ENCODE results near the gene GOLGA6A.

Gene GOLGA6A

DNA sequence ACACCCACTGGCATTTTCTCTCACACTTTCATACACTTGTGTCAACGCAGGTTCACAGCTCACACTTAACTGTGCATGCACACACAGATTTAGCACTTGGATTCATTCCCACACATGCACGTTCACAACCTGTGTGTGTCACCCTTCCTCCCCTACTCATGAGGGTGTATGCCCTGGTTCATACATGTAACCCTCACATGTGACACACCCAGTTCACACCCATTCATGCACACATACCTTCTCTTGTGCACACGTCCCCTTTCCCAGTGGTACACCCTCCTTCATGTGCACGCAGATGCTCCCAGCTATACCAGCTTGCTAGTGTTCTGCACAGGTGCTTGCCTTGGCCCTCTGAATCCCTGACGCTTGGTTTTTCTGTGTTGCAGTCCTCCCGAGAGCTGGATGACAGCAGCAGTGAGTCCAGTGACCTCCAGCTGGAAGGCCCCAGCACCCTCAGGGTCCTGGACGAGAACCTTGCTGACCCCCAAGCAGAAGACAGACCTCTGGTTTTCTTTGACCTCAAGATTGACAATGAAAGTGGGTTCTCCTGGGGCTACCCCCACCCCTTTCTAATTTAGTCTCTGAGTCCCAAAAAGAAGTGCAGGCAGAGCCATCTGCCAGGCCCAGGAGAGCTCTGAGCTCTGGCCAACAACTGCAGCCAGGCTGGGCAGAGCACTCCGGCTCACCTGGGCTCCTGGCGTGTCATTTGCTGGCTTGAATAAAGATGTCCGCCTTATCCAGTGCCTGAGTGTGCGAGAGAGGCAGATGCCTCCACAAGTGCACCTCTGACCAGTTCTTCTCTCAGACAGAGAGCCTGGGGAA is 39.5 kb downstream of the GOLGA6A start:
- TF ChIP-seq, protein P1, sequence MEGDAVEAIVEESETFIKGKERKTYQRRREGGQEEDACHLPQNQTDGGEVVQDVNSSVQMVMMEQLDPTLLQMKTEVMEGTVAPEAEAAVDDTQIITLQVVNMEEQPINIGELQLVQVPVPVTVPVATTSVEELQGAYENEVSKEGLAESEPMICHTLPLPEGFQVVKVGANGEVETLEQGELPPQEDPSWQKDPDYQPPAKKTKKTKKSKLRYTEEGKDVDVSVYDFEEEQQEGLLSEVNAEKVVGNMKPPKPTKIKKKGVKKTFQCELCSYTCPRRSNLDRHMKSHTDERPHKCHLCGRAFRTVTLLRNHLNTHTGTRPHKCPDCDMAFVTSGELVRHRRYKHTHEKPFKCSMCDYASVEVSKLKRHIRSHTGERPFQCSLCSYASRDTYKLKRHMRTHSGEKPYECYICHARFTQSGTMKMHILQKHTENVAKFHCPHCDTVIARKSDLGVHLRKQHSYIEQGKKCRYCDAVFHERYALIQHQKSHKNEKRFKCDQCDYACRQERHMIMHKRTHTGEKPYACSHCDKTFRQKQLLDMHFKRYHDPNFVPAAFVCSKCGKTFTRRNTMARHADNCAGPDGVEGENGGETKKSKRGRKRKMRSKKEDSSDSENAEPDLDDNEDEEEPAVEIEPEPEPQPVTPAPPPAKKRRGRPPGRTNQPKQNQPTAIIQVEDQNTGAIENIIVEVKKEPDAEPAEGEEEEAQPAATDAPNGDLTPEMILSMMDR (IDR thresholded peaks at IDR 0.05): no peak
- TF ChIP-seq ZFX (IDR thresholded peaks at IDR 0.05; ENCODE audit: borderline replicate concordance): no peak
- H3K27ac ChIP-seq: no peak overlapping the region

DNA sequence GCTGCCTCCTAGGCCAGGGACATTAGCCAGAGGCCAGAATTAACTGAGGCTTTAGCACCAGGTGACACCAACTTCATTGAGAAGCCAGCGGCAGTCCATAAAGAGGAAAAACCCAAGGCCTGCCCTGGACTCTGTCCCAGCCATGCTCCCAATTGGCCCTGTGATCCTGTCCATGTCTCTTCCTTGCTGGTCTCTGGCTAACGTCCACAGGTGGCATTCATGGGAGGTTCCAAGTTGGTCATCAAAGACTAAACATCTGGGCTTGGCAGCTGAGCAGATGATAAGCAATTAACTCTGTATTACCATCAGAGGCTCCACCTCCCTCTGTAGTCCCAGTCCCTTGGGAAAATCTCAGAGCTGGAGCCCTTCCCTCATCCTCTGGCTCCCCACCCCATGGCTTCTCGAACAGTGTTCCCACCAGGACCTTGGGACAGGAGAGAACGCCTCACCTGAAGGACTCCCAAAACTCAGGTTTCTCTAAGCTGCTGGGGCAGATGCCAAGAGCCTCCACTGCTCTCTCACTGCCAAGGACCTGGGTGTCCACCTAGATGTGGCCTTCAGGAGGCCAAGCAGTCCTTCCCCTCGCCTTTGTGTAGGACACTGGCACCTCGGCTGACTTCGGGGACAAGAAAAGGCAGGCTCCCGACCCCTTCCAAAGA is 40.4 kb downstream of the GOLGA6A start:
- TF ChIP-seq, protein P1 (IDR thresholded peaks at IDR 0.05): no peak
- TF ChIP-seq ZFX (IDR thresholded peaks at IDR 0.05; ENCODE audit: borderline replicate concordance): no peak
- no peak overlapping the region for H3K27ac ChIP-seq

DNA sequence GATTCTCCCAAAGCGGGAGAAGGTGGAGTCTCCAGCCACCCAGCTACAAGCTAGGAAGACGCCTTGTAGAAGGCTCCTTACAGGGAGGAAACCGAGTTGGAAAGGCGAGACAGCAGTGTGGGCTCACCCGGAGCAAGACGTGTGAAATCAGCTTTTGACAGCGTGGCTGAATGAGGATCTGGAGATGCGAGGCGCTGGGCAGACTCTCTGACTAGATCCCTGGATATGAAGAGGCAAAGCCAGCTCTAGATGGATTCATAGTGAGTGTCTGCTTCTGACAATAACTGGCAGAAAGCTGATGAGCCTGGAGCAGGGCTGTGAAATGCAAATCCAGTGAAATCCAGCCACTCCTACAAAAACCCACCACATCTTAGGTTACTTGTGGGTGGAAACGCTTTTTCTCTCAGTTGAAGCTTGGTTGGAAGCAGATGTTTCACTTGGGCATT is 41.0 kb downstream of the GOLGA6A start:
- TF ChIP-seq, protein P1 (IDR thresholded peaks at IDR 0.05): no peak
- no peak for TF ChIP-seq ZFX (IDR thresholded peaks at IDR 0.05; ENCODE audit: borderline replicate concordance)
- no peak overlapping the region for H3K27ac ChIP-seq

DNA sequence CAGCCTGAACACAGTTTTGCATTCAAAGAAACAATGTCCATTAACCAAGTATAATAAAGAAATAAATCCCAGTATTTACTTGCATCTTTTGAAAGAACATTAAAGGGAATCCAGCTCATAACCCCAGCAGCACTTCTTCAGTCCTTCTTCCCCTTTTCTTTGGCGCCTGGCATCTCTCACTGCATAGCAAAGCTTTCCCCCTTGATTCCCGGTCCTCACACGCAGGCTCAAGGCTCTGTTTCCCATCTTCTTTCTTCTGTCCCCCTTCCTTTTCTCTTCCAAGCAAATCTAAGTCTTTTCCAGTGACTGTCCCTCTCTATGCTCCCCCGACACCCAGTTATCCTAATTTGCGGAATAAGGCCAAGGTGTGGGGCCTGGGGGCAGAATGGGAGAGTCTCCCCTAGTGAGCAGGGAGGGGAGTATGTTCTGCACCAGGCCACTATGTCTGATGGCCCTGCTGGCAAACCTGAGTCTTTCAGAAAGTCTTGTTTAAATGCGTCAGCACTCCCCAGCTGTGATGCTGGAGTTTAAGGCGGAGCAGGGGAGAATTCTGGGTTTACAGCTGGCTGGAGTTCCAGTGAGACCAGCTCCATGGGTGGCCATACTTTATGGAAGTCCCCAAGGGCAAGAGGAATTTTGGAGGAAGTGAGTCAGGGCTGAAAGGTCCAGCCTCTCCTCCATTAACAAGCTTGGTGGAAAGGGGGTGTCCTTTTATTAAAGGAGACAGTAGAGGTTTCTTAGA is 42.1 kb downstream of the GOLGA6A start:
- no peak overlapping the region for H3K27ac ChIP-seq
- TF ChIP-seq, protein P1 (IDR thresholded peaks at IDR 0.05): no peak
- no peak for TF ChIP-seq ZFX (IDR thresholded peaks at IDR 0.05; ENCODE audit: borderline replicate concordance)

DNA sequence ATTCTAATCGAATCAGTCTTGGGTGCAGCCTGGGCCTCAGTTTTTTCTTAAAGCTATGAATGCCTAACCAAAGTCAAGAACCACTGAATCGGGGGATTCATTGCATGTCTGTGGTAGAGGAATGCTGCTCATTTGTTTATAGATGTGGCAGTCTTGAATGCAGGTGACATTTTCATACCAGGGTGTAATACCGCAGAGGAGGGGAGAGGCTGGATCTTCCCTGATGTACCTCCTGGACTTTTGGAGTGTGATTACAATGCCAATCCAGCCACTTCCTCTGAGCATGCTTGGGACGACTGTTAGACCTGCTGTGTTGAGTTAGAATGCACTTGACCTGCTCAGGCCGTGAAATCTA is 42.7 kb downstream of the GOLGA6A start:
- TF ChIP-seq ZFX (IDR thresholded peaks at IDR 0.05; ENCODE audit: borderline replicate concordance): no peak
- TF ChIP-seq, protein P1 (IDR thresholded peaks at IDR 0.05): no peak
- H3K27ac ChIP-seq: no peak overlapping the region

DNA sequence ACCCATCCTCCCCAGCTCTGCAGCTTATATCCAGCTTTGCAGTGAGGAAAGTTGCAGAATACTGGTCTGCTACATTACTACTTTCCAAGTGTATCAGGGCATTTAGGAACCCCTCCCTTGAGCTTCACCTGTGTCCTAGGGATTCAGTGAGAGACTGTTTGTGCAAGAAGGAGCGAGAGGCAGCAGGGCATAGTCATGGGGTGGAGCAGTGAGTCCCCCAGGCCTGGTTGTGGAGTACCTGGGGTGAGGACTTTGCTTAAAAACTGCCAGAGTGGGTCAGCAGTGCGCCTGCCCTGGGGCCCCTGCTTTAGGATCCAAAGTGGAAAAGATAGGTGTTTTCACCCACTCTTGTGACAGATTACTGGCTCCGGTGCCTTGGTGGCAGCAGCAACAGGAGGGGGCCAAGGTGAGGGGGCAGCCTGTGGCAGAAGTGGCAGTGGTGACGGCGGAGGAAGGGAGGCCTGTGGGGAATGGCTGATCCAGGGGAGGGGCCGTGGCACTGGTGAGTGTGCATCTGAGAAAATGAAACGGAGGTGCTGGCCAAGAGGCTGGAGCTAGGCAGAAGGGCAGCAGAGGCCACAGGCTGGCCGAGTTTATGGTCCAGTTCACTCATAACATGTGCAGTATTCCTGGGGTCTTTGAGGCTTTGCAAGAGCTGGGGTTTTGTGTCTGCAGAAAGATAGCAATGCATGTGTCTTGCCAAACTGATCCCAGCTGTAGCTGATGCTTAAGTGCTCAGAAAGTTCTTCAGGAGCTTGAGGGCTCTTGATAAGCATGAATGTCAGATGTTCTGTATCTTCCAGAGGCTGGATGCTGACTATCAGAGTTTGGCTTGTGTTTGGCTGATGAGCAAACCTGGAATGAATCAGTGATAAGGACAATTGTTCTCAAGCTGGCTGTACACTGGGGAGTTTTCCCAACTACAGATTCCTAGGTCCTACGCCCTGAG is 43.4 kb downstream of the GOLGA6A start:
- no peak overlapping the region for H3K27ac ChIP-seq
- no peak for TF ChIP-seq ZFX (IDR thresholded peaks at IDR 0.05; ENCODE audit: borderline replicate concordance)
- TF ChIP-seq, protein P1 (IDR thresholded peaks at IDR 0.05): no peak
